Measurements from ENCODE around the gene OLFM1.

The OLFM1 gene

DNA sequence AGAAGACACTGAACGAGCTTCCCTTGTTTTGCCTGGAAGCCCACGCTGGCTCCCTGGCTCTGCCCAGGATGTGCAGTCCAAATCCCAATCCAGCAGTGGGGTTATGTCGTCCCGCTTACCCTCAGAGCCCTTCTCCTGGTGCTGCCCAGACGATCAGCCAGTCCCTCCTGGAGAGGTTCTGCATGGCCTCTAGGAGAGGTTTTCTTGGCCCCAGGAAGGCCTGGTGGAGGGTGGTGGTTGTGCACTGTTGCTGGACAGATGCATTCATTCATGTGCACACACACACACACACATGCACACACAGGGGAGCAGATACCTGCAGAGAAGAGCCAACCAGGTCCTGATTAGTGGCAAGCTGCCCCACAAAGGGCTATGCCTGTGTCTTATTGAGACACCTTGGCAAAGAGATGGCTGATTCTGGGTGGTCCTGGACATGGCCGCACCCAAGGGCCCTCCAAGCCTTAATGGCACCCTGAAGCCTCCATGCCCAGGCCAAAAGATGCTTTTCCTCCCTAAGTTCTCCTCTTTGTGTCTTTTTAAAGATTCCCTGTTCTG is 10.5 kb upstream of the OLFM1 start:
- no peak for DNase-seq (ENCODE audit: low read depth)

GRCh38 chr9:135077497-135078200 is 9.8 kb upstream of the OLFM1 start:
- DNase-seq (ENCODE audit: low read depth) = no peak

DNA sequence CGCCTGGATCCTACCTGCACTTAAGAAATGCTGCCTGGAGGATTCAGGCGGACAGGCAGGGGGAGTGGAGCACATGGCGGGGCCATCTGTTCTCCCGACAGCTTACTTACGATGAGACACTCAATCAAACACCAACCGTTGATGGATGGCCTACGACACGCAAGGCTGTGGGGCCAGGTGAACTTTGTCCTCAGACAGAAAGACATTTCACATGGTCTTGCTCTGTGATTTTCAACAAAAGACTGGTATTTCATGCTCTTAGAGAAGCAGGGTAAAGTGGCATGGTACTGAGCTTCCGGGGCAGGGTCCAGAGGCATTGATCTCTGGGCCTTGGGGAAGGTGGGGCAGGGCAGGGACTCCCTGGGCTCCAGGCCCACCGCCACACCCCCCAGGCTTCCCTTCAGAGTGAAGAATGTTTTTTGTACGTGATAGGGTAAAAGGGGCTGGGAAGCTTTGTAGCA is 9.1 kb upstream of the OLFM1 start:
- DNase-seq (ENCODE audit: low read depth) = no peak

DNA sequence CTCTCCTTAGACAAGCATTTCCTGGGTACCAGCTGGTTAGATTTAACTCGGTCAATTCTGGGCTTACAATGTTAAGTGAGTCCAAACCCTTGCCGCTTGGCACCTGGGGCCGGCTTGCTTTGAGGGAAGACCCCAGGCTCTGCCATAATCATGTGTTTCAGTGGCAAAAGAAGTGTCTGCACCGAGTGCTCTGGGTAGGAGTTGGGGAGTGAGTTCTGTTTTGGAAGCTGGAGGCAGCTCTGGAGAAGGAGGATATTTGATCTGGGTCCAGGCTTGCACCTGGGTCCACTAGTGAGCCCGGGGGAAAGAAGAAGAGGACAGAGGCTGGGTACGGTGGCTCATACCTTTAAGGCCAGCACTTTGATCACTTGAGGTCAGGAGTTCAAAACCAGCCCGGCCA is 8.4 kb upstream of the OLFM1 start:
- no peak for DNase-seq (ENCODE audit: low read depth)

- DNase-seq (ENCODE audit: low read depth) = no peak
Measured at GRCh38 chr9:135079676-135080075, 7.8 kb upstream of the OLFM1 start.

- no peak for DNase-seq (ENCODE audit: low read depth)
Measured at GRCh38 chr9:135080286-135081263, 6.9 kb upstream of the OLFM1 start.

GRCh38 chr9:135081264-135081660 is 6.2 kb upstream of the OLFM1 start:
- DNase-seq (ENCODE audit: low read depth) = no peak

DNA sequence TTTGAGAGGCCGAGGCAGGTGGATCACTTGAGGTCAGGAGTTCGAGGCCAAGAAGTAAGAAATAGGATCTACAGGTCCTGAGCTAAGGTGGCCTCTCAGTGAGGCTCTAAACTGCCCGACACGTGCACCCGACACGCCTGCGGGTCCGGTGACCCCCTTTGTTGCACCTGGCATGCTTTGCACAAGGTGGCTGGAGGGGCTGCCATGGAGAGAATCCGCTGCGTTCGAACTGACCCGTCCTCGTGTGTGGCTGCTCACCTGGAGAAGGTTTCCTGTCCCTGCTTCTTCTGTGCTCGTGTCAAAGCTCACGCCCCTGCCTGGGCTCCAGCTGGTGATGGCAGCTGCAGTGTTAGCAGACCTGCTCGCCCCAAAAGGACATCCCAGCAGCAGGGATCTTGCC is 5.7 kb upstream of the OLFM1 start:
- no peak for DNase-seq (ENCODE audit: low read depth)

GRCh38 chr9:135082536-135082935 is 4.9 kb upstream of the OLFM1 start:
- DNase-seq (ENCODE audit: low read depth) = no peak

GRCh38 chr9:135083241-135083810 is 4.1 kb upstream of the OLFM1 start:
- DNase-seq (ENCODE audit: low read depth) = no peak

- DNase-seq (ENCODE audit: low read depth) = no peak
Measured at GRCh38 chr9:135083831-135084230, 3.6 kb upstream of the OLFM1 start.

DNA sequence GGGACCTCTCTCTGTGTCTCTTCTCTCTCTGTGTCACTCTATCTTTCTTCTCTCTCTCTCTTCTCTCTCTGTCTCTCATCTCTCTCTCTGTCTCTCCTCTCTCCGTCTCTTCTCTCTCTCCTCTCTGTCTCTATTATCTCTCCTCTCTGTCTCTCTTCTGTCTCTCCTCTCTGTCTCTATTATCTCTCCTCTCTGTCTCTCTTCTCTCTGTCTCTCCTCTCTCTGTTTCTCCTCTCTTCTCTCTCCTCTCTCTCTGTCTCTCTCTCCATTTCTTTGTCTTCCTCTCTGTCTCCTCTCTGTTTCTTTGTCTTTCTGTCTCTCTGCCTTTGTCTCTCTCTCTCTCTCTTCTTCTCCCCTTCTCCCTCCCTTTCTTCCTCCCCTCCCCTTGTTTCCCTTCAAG is 3.2 kb upstream of the OLFM1 start:
- no peak for DNase-seq (ENCODE audit: low read depth)

GRCh38 chr9:135084881-135085760 is 2.3 kb upstream of the OLFM1 start:
- no peak for DNase-seq (ENCODE audit: low read depth)

DNA sequence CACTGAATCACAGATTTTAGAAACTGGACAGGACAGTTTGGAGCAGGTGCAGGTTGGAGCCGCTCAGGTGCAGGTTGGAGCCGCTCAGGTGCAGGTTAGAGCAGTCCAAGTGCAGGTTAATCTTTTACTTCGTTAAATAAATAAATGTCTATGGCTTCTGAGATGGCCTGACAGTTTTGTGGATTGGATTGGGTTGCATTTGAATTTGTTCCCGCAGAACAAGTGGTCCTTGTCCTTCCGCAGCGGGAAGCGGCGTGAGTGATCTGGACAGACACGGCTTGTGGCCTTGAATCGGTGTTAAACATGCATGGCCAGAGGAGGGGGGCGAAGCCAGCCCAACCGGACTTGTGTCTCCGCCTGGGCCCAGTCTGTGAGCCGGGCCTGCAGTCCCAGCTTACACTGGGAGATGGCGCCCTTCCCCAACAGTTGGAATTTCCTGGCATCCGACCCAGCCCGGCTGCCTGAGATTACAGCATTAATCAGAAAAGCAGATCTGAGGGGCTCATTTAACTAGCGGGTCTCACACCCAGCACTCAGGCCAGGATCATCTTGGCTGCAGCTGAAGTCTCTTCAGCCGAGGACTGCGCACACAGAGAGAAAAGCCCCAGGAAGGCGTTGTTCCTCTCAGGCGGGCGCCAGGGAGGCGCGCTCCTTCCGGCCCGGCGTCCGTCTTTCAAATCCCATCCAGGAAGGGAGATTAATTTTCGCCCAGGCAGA is 1.5 kb upstream of the OLFM1 start:
- peak; percentile 37 for DNase-seq (ENCODE audit: low read depth)

GRCh38 chr9:135086597-135087488 is 625 bp upstream of the OLFM1 start:
- no peak for DNase-seq (ENCODE audit: low read depth)

DNA sequence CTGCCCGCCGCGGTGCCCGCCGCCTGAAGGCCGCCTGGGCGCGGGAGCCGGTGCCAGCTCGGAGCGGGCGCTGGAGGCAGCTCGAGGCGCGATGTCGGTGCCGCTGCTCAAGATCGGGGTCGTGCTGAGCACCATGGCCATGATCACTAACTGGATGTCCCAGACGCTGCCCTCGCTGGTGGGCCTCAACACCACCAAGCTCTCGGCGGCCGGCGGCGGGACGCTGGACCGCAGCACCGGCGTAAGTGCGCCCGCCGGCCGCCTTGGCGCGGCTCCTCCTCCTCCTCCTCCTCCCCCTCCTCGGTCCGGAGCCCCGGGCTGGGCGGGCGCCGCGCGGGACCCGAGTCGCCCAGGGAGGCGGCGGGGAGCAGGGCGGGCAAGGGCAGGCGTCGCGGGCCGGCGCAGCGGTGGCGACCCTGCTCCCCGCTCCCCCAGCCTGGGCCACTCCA is 455 bp downstream of the OLFM1 start:
- no peak for DNase-seq (ENCODE audit: low read depth)

- DNase-seq (ENCODE audit: low read depth) = no peak
Measured at GRCh38 chr9:135088348-135088978, 995 bp downstream of the OLFM1 start.

GRCh38 chr9:135088979-135089847 is 1.7 kb downstream of the OLFM1 start:
- DNase-seq (ENCODE audit: low read depth) = no peak

Data from fibroblast of gingiva (primary cell).